MM.1S (cell line): ENCODE measurements around the gene FOXD2.

Source experiments
- DNase-seq: peaks from one replicate; pipeline ENCODE4 v3.0.0-alpha.2; 2015
- H2AFZ ChIP-seq: fragments of 300-600 bp; sonication (generic); 2 replicates; pipeline ENCODE4 v1.6.0; 2016; ENCODE audit warnings: antibody characterized with exemption, low read length
- H3F3A ChIP-seq: fragments of 300-600 bp; sonication (generic); 2 replicates; pipeline ENCODE4 v1.6.1; 2016; ENCODE audit warnings: mild to moderate bottlenecking, antibody characterized with exemption, low read length, moderate library complexity, mixed read lengths; ENCODE audit not compliant: insufficient read depth
- H3K27ac ChIP-seq: fragments of 300-600 bp; sonication (generic); 2 replicates; pipeline ENCODE4 v1.5.1; 2016; ENCODE audit warnings: mild to moderate bottlenecking, low read length
- H3K27me3 ChIP-seq: fragments of 300-600 bp; sonication (generic); replicated peaks from 2 replicates; pipeline ENCODE4 v1.6.0; 2016; ENCODE audit warnings: low read length; ENCODE audit not compliant: insufficient read depth
- H3K36me3 ChIP-seq: fragments of 300-600 bp; sonication (generic); replicated peaks from 2 replicates; pipeline ENCODE4 v1.6.1; 2016; ENCODE audit warnings: mild to moderate bottlenecking, low read length, mixed read lengths; ENCODE audit not compliant: insufficient read depth
- H3K4me1 ChIP-seq: fragments of 300-600 bp; sonication (generic); 2 replicates; pipeline ENCODE4 v1.6.1; 2016; ENCODE audit warnings: low read length, mixed read lengths
- H3K4me2 ChIP-seq: fragments of 300-600 bp; sonication (generic); 2 replicates; pipeline ENCODE4 v1.6.0; 2016; ENCODE audit warnings: low read depth, low read length
- H3K4me3 ChIP-seq: fragments of 300-600 bp; sonication (generic); 2 replicates; pipeline ENCODE4 v1.5.1; 2016; ENCODE audit warnings: low read length, mixed read lengths
- H3K79me2 ChIP-seq: fragments of 300-600 bp; sonication (generic); 2 replicates; pipeline ENCODE4 v1.6.1; 2016; ENCODE audit warnings: mixed run types, low read length, mixed read lengths
- H3K9ac ChIP-seq: fragments of 300-600 bp; sonication (generic); 2 replicates; pipeline ENCODE4 v1.6.1; 2016; ENCODE audit warnings: low read length, mixed read lengths
- H3K9me2 ChIP-seq: fragments of 300-600 bp; sonication (generic); replicated peaks from 2 replicates; pipeline ENCODE4 v1.6.1; 2016; ENCODE audit warnings: mild to moderate bottlenecking, low read length, mixed read lengths; ENCODE audit not compliant: insufficient read depth
- H3K9me3 ChIP-seq: fragments of 300-600 bp; sonication (generic); replicated peaks from 2 replicates; pipeline ENCODE4 v1.6.1; 2016; ENCODE audit warnings: mild to moderate bottlenecking, low read length, mixed read lengths; ENCODE audit not compliant: insufficient read depth
- H4K20me1 ChIP-seq: fragments of 300-600 bp; sonication (generic); 2 replicates; pipeline ENCODE4 v1.6.1; 2016; ENCODE audit warnings: mild to moderate bottlenecking, low read length, moderate library complexity, mixed read lengths; ENCODE audit not compliant: insufficient read depth
- EZH2 ChIP-seq: fragments of 300-600 bp; sonication (generic); optimal IDR thresholded peaks from 2 replicates; pipeline ENCODE3; 2017; ENCODE audit warnings: low read depth, mild to moderate bottlenecking, antibody characterized with exemption, low read length, mixed read lengths
- EZH2phosphoT487 ChIP-seq: fragments of 300-600 bp; sonication (generic); IDR thresholded peaks from 2 replicates; pipeline ENCODE4 v1.6.1; 2018; ENCODE audit warnings: antibody characterized with exemption, low read length
- TF ChIP-seq, protein P1 (sequence below): fragments of 300-600 bp; sonication (generic); IDR thresholded peaks from 2 replicates; pipeline ENCODE4 v1.5.1; 2016; ENCODE audit warnings: antibody characterized with exemption, low read length, mixed read lengths

FOXD2 gene

DNA sequence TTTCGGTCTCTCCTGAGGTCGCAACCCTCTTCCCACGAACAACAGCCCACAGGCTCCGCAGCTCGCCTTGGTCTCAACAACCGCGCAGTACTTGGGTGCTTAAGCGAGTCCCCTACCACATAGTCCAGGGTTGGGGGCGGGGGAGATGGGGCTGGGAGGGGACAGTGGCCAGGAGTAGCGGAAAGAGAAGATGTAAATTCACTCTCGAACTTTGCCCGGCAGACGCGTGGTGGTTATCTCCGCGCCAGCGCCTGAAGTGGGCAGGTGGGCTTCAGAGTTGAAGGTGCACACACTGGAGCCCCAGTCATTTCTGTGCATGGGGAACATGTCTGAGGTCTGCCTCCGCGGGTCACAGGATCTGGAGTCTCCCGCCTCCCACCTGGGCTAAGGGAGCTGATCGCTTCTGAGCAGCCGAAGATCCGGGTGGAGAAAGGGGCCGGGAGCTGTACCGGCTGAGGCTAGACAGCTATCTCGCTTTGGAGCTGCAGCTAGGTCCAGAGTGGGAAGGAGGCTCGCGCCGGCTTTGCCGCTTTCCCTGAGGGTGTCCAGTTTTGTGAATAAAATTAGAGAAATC is 4.3 kb upstream of the FOXD2 start:
- Histone ChIP-seq H3K9me3 (no peaks in the 10 kb centered on the region), H3K27ac (no peak overlapping the region), H2AFZ (no peak overlapping the region), H3K27me3 (no peaks in the 10 kb centered on the region), H3K4me1 (peaks cover 6% of the 10 kb centered on the region; the same call in 1 of the 2 replicates), H4K20me1 (no peaks in the 10 kb centered on the region; the same call in 1 of the 2 replicates), H3K36me3 (no peaks in the 10 kb centered on the region), H3K79me2 (peaks cover 33% of the 10 kb centered on the region), H3K4me2 (no peak overlapping the region), H3K9ac (no peak overlapping the region), H3F3A (no peaks in the 10 kb centered on the region), H3K9me2 (no peaks in the 10 kb centered on the region), H3K4me3 (no peak overlapping the region)
- TF ChIP-seq EZH2 (no peak), EZH2phosphoT487 (no peak)
- TF ChIP-seq, protein P1, sequence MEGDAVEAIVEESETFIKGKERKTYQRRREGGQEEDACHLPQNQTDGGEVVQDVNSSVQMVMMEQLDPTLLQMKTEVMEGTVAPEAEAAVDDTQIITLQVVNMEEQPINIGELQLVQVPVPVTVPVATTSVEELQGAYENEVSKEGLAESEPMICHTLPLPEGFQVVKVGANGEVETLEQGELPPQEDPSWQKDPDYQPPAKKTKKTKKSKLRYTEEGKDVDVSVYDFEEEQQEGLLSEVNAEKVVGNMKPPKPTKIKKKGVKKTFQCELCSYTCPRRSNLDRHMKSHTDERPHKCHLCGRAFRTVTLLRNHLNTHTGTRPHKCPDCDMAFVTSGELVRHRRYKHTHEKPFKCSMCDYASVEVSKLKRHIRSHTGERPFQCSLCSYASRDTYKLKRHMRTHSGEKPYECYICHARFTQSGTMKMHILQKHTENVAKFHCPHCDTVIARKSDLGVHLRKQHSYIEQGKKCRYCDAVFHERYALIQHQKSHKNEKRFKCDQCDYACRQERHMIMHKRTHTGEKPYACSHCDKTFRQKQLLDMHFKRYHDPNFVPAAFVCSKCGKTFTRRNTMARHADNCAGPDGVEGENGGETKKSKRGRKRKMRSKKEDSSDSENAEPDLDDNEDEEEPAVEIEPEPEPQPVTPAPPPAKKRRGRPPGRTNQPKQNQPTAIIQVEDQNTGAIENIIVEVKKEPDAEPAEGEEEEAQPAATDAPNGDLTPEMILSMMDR: no peak
- no peak for DNase-seq

DNA sequence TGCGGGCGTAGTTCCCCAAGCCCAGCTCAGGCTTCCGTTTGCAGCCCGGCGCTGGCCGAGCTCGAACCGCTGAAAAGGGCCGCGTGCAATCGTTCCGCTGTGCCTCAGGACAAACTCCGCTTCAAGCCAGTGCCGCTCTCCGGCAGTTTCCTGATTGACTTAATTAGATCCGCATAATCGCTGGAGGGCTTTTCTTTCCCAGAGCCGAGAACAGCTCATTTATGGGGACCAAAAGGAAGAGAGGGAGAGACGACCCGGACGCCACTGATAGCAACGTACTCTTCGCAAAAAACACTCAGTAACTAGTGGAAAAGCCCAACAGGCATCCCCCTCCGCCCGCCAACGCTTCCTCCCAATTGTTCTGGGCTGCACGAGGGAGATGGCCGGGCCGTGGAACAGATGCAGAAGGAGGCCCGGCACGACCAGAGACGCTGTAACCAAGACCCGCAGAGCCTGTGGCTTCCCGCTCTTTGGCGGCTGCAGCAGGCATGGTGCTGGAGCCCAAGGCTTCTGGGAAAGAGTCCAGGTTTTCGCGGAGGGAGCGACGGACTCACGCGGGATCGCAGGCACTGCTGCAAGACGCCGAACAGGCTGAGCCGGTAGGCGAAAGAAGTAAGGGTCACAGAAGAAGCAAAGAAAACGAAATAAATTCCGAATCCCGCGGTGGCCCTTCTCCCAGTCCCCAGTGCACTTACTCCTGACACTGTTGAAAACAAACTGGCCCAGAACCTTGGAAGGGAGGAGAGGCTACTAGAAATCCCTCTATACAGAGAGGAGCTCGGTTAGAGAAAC is 3.6 kb upstream of the FOXD2 start:
- H3K9ac ChIP-seq: no peak overlapping the region
- no peak overlapping the region for H2AFZ ChIP-seq

DNA sequence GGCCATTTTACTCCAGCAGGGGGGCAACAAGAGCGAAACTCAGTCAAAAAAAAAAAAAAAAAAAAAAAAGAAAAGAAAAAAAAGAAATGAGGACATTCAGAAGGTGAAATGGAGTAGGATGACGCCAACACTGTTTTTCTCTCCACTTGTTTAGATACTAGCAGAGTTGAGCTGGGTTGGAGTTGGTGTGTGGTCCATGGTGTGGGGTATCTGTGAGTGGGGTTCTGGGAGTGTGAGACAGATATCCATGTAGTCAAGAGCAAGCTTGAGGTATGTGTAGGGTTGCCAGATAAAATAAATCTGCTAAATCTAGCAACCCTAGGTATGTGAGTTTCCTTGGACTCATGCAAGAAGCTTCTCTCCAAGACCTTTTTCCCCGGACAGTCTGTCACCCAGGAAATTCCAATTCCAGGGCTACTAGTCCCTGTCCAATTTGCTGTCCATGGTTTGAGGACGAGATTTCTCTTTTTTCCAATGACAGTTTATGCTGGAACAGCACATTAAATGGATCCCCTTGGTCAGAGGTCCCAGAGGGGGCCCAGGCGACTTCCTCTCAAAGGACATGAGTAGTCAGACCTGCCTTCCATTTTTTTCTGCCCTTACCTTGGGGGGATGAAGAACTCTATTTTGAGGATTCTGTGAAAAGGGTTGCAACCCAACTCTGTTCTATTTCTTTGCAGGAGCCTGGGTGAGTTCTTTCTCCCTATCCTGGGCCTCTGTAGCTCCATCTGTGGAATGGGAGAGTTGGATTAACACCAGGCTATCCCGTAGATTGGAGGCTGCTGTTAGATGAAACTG is 2.1 kb upstream of the FOXD2 start:
- H3K9me3 ChIP-seq: no peaks in the 10 kb centered on the region
- H3K27ac ChIP-seq: no peak overlapping the region
- H3F3A ChIP-seq: no peaks in the 10 kb centered on the region
- no peak overlapping the region for H2AFZ ChIP-seq
- DNase-seq: no peak
- peak overlapping the region; percentile 72 for H3K4me2 ChIP-seq
- H3K4me1 ChIP-seq: peaks cover 6% of the 10 kb centered on the region; the same call in 1 of the 2 replicates
- peak overlapping the region; percentile 70; the same call in 1 of the 2 replicates for H3K9ac ChIP-seq
- peak overlapping the region; percentile 92 for H3K4me3 ChIP-seq
- no peaks in the 10 kb centered on the region for H3K9me2 ChIP-seq
- peaks cover 33% of the 10 kb centered on the region for H3K79me2 ChIP-seq
- no peaks in the 10 kb centered on the region for H3K27me3 ChIP-seq
- no peaks in the 10 kb centered on the region for H3K36me3 ChIP-seq
- TF ChIP-seq EZH2phosphoT487: no peak
- H4K20me1 ChIP-seq: no peaks in the 10 kb centered on the region; the same call in 1 of the 2 replicates

More for the DNA sequence above, 3.6 kb upstream of the FOXD2 start:
- Histone ChIP-seq H3K9me3 (no peaks in the 10 kb centered on the region), H3K4me3 (no peak overlapping the region), H3K36me3 (no peaks in the 10 kb centered on the region), H3K79me2 (peaks cover 33% of the 10 kb centered on the region), H3F3A (no peaks in the 10 kb centered on the region), H3K27ac (no peak overlapping the region), H3K4me2 (no peak overlapping the region), H3K4me1 (peaks cover 6% of the 10 kb centered on the region; the same call in 1 of the 2 replicates), H4K20me1 (no peaks in the 10 kb centered on the region; the same call in 1 of the 2 replicates), H3K9me2 (no peaks in the 10 kb centered on the region), H3K27me3 (no peaks in the 10 kb centered on the region)
- DNase-seq: no peak
- no peak for TF ChIP-seq EZH2phosphoT487
- TF ChIP-seq EZH2: no peak
- TF ChIP-seq, protein P1: no peak
